SK-N-MC (cell line): ENCODE data around the gene ADD3.

Experiments
- FOXP2 ChIP-seq: optimal IDR thresholded peaks from 2 replicates; pipeline ENCODE3; 2011; ENCODE audit warnings: mild to moderate bottlenecking, moderate library complexity; ENCODE audit not compliant: insufficient read depth; ENCODE audit errors: extremely low read length, control extremely low read depth
- POLR2AphosphoS5 ChIP-seq: IDR thresholded peaks from 2 replicates; pipeline ENCODE4 v1.6.1; 2012; ENCODE audit warnings: mild to moderate bottlenecking, low read depth, low read length, borderline replicate concordance

- TF ChIP-seq POLR2AphosphoS5 (no peak), FOXP2 (no peak)
Measured at GRCh38 chr10:110039254-110039653, 31.5 kb downstream of the ADD3 start.
